Heart left ventricle (tissue), 16 donors: Measurements from ENCODE around the gene NFS1. TPM values are rescaled to one million over a fixed set of nuclear protein-coding genes. Genes with fewer than 3 reads are reported as not detected.

ENCODE experiments used
- ATAC-seq, 4 donors: fragments of 200-7000 bp; cut with Tn5 transposase; one replicate each; pipeline ENCODE4 v1.9.1; 2020 to 2022; ENCODE audit warnings: moderate library complexity in 4 of 4, mild to moderate bottlenecking in 3 of 4, moderate number of reproducible peaks in 1 of 4
- DNase-seq, 5 donors: peaks; one replicate each; pipeline ENCODE4 v3.0.0-alpha.2; 2020
- H3K27ac ChIP-seq, 12 donors: fragments of 200-600 bp; sonication (generic) in 4 of 12; one replicate each; pipeline versions ENCODE4 v1.5.0 to v1.8.0; 2016 to 2022; ENCODE audit warnings: mild to moderate bottlenecking in 2 of 12
- H3K27me3 ChIP-seq, 9 donors: fragments of 200-600 bp; sonication (generic) in 2 of 9; one replicate each; pipeline versions ENCODE4 v1.5.1 to v1.8.0; 2016 to 2022; ENCODE audit warnings: mild to moderate bottlenecking in 3 of 9
- H3K36me3 ChIP-seq, 9 donors: fragments of 200-600 bp; sonication (generic) in 2 of 9; one replicate each; pipeline versions ENCODE4 v1.5.0 to v1.8.0; 2018 to 2022; ENCODE audit warnings: mild to moderate bottlenecking in 2 of 9
- H3K4me1 ChIP-seq, 12 donors: fragments of 200-600 bp; sonication (generic) in 4 of 12; one replicate each; pipeline versions ENCODE4 v1.5.0 to v1.8.0; 2016 to 2022; ENCODE audit warnings: mild to moderate bottlenecking in 3 of 12
- H3K4me3 ChIP-seq, 12 donors: fragments of 200-600 bp; sonication (generic) in 4 of 12; one replicate each; pipeline versions ENCODE4 v1.5.0 to v1.8.0; 2017 to 2022; ENCODE audit warnings: mild to moderate bottlenecking in 9 of 12, moderate library complexity in 4 of 12
- H3K9me3 ChIP-seq, 12 donors: fragments of 200-600 bp; sonication (generic) in 4 of 12; one replicate each; pipeline versions ENCODE4 v1.5.0 to v1.8.0; 2016 to 2022; ENCODE audit warnings: mild to moderate bottlenecking in 1 of 12
- POLR2A ChIP-seq, 2 donors: fragments of 450-650 bp; IDR thresholded peaks; one replicate each; pipeline ENCODE4 v1.6.1; 2017; ENCODE audit warnings: antibody characterized with exemption in 2 of 2, mild to moderate bottlenecking in 2 of 2, moderate library complexity in 2 of 2
- WGBS, 4 donors: extraction: QIAGEN DNeasy Blood & Tissue Kit in 2 of 4; methylation state at CpG; one replicate each; pipeline versions ENCODE4 v1.1.5 to v1.1.7; 2013 to 2018; 5-methylcytosine and 5-hydroxymethylcytosine counted together
- intact Hi-C, 10 donors: fragments of 100-400 bp; cut with DNase I; formaldehyde crosslinking; loops; one replicate each; pipeline versions ENCODE4 v1.11.1 to v1.14.2; 2022
- polyA plus RNA-seq, 2 donors: library from polyadenylated mRNA; stranded (reverse); fragments of 200-250 nt; gene quantifications; one replicate each; pipeline ENCODE4 v1.2.3, GENCODE V29; 2013
- total RNA-seq, 9 donors: library from RNA; depleted of rRNA in 2 of 9; stranded (reverse); fragments of >200 nt in 2 of 9; fragmentation: NEBNext Ultra II Directional in 3 of 9; extraction: Animal tissue kit (Norgen Biotek cat#: 25700) in 3 of 9; gene quantifications; one replicate each; pipeline versions ENCODE4 v1.1.0 to v1.2.4, GENCODE V29; 2016 to 2023
- TF ChIP-seq, protein P1 (sequence below), 12 donors: fragments of 200-600 bp; sonication (generic) in 4 of 12; IDR thresholded peaks; one replicate each; pipeline versions ENCODE4 v1.5.0 to v1.8.0; 2018 to 2022; ENCODE audit warnings: antibody characterized with exemption in 12 of 12, mild to moderate bottlenecking in 5 of 12
- donor health status: ischemic (EF 13 %, LVEDD 7.1; RV severe dilation, severe dysfunction).
- donor health status: healthy with polysubstance abuse.
- donor health status: DM: no; HTN: yes; CAD: no.
- donor health status: DM: no; HTN: no; CAD: no.
- donor health status: ischemic (EF 25% LVEDD 6.9; RV normal size, moderate dysfunction).
- donor health status: ischemic (EF 25% LVEDD 5.7; RV mildly dilated, moderate dysfunction).
- donor health status: healthy.
- donor health status: DM: yes; HTN: yes; CAD: no.
- donor health status: ischemic (EF 35%, LVEDD 5.7; RV mildly dilated, moderate dysfunction).
- donor health status: nonischemic (EF 11% LVEDD 7.7; RV severe dilation, severe dysfunction).
- donor health status: DM: yes; HTN: yes; CAD: no.
- donor health status: PGD.
- donor health status: ischemic (EF 29% LVEDD 5.4; RV normal size, mild dysfunction).
- donor health status: nonischemic (EF 23%, LVEDD 6.1; RV moderate dilation, normal function).

The NFS1 gene
- total and polyA plus RNA-seq, 11 donors = 27.4 to 67.5 (median 58.3) TPM

- WGBS, 4 donors = 95 to 99% (median 97%) methylated on average over 8 of the region's 8 CpGs
- no peak overlapping the region for H3K27ac ChIP-seq
- H3K4me3 ChIP-seq = no peak overlapping the region
- H3K4me1 ChIP-seq = no peaks in the 10 kb centered on the region
- H3K9me3 ChIP-seq = no peaks in the 10 kb centered on the region
- no peak for DNase-seq
- ATAC-seq = no peak
- TF ChIP-seq, protein P1, sequence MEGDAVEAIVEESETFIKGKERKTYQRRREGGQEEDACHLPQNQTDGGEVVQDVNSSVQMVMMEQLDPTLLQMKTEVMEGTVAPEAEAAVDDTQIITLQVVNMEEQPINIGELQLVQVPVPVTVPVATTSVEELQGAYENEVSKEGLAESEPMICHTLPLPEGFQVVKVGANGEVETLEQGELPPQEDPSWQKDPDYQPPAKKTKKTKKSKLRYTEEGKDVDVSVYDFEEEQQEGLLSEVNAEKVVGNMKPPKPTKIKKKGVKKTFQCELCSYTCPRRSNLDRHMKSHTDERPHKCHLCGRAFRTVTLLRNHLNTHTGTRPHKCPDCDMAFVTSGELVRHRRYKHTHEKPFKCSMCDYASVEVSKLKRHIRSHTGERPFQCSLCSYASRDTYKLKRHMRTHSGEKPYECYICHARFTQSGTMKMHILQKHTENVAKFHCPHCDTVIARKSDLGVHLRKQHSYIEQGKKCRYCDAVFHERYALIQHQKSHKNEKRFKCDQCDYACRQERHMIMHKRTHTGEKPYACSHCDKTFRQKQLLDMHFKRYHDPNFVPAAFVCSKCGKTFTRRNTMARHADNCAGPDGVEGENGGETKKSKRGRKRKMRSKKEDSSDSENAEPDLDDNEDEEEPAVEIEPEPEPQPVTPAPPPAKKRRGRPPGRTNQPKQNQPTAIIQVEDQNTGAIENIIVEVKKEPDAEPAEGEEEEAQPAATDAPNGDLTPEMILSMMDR (IDR thresholded peaks at IDR 0.05) = no peak
- TF ChIP-seq POLR2A (IDR thresholded peaks at IDR 0.05) = no peak
- no peaks in the 10 kb centered on the region for H3K27me3 ChIP-seq
- intact Hi-C loops = no loop called here
- peaks cover 0 to 89% (median 75%) of the 10 kb centered on the region in 9 donors for H3K36me3 ChIP-seq
These were observed 72.0 kb downstream of the NFS1 start for GRCh38 chr20:35627121-35627520.

GRCh38 chr20:35626386-35627001, 72.7 kb downstream of the NFS1 start:
- no peak for TF ChIP-seq POLR2A (IDR thresholded peaks at IDR 0.05)
- TF ChIP-seq, protein P1 (IDR thresholded peaks at IDR 0.05) = no peak
- Histone ChIP-seq H3K27ac (no peak overlapping the region), H3K9me3 (no peaks in the 10 kb centered on the region), H3K27me3 (no peaks in the 10 kb centered on the region), H3K4me1 (no peaks in the 10 kb centered on the region), H3K36me3 (peaks cover 0 to 86% (median 73%) of the 10 kb centered on the region in 9 donors), H3K4me3 (no peak overlapping the region)
- intact Hi-C loops = no loop called here
- 91 to 94% (median 92%) methylated on average over 13 of the region's 13 CpGs for WGBS, 4 donors
- DNase-seq (no peak), ATAC-seq (no peak)

GRCh38 chr20:35625584-35626385, 73.4 kb downstream of the NFS1 start:
- Histone ChIP-seq H3K27ac (no peak overlapping the region), H3K9me3 (no peaks in the 10 kb centered on the region), H3K27me3 (no peaks in the 10 kb centered on the region), H3K36me3 (peaks cover 0 to 79% (median 68%) of the 10 kb centered on the region in 9 donors), H3K4me1 (no peaks in the 10 kb centered on the region), H3K4me3 (no peak overlapping the region)
- DNase-seq = no peak
- intact Hi-C loops = no loop called here
- ATAC-seq = no peak
- 87 to 97% (median 91%) methylated on average over 6 of the region's 6 CpGs for WGBS, 4 donors
- no peak for TF ChIP-seq POLR2A (IDR thresholded peaks at IDR 0.05)
- TF ChIP-seq, protein P1 (IDR thresholded peaks at IDR 0.05) = no peak

DNA sequence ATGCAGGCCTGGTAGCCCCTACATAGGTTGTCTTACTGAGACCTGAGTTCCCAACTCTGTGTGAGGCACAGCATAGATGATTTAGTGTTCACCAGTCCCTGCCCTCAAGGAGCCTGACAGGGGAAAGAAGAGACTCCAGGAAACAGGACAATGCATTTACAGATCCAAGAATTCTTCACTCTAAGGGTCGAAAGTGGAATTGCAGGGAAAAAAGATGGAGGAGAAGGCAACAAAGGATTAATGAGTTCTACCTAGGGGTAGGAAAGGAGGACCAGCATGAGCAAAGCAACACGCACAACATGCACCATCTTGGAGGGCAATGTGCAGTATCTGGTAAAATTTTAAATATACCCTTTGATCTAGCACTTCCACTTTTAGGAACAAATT, 77.6 kb downstream of the NFS1 start:
- intact Hi-C loops = no loop called here
- Histone ChIP-seq H3K27ac (no peak overlapping the region), H3K27me3 (no peaks in the 10 kb centered on the region), H3K4me3 (no peak overlapping the region), H3K36me3 (peaks cover 0 to 36% (median 27%) of the 10 kb centered on the region in 9 donors), H3K4me1 (peaks cover 3 to 35% (median 24%) of the 10 kb centered on the region in 12 donors), H3K9me3 (no peaks in the 10 kb centered on the region)
- no peak for ATAC-seq
- TF ChIP-seq POLR2A (IDR thresholded peaks at IDR 0.05) = no peak
- TF ChIP-seq, protein P1 (IDR thresholded peaks at IDR 0.05) = no peak
- WGBS, 4 donors = 90 to 95% (median 93%) methylated on average over 2 of the region's 2 CpGs
- DNase-seq = no peak
